Measurements from ENCODE around the gene POLR3H. TPM values are rescaled to one million over a fixed set of nuclear protein-coding genes. Genes with fewer than 3 reads are reported as not detected.
A peak's percentile ranks its signal among the peaks of the same experiment; 100 is the strongest.
"Not testable (repeated sequence)": the region's sequence is repeated elsewhere in the genome, so short reads cannot be mapped to it uniquely, and the experiment has no call there.

POLR3H gene
- total RNA-seq, 1 donor from 2014 or later = 18.1 TPM

GRCh38 chr22:41565403-41566054 lies 21.3 kb upstream of the POLR3H start:
- peak; percentile 48 for DNase-seq (ENCODE audit: extremely low read depth, low read depth, low spot score)

- no peak for DNase-seq (ENCODE audit: extremely low read depth, low read depth, low spot score)
Observed at GRCh38 chr22:41564563-41564962, 20.3 kb upstream of the POLR3H start.

DNA sequence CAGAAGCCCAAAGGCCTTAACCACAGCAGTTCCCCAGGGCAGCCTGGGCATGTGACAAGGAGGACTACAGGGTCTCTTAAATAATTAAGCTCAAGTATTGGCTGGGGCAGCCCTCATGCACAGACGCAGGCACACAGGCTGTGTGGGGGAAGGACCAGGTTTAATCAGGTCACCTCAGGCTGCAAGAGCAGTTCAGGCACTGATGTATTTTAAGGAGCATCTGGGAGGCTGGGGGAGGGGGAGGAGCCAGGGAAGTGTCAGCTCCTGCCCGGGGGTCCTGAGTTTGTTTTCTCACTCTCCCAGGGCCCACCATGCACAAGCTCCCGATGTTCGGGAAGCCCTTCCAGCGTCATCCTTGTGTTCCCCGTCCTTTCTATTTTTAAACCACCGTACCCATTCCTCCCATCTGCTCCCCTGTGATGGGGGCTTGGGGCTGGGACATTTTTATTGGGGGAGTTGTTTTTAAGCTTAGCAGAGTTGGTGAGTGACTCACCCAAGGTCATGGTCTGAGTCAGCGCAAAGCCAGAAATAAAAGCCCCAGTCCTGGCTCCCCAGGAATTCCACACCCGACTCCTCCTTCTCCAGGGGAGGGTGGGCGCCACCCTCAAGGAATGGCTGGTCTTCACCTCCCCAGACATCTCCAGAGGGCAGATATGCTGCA lies 18.9 kb upstream of the POLR3H start:
- no peak for DNase-seq (ENCODE audit: extremely low read depth, low read depth, low spot score)

- DNase-seq (ENCODE audit: extremely low read depth, low read depth, low spot score) = no peak
Observed at GRCh38 chr22:41562461-41562860, 18.2 kb upstream of the POLR3H start.

- no peak for DNase-seq (ENCODE audit: extremely low read depth, low read depth, low spot score)
Observed at GRCh38 chr22:41561788-41562187, 17.5 kb upstream of the POLR3H start.

- no peak for DNase-seq (ENCODE audit: extremely low read depth, low read depth, low spot score)
Observed at GRCh38 chr22:41561335-41561734, 17.1 kb upstream of the POLR3H start.

DNA sequence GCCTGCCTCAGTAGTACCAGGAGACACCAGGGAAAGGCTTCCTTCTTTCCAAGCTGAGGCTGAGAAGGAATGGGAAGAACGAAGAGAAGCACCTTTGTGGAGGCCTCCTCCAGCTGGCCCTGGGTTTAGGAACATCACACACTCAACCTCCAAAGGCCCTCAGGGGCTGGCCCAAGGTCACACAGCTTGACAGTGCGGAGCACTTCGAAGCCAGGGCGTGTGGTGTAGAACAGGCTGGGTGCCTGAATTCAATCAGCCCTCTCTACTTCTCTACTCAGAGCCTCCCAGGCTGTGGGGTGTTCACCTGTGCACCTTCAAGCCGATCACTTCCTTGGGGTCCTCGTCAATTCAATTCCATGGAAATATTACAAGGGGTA lies 15.8 kb upstream of the POLR3H start:
- DNase-seq (ENCODE audit: extremely low read depth, low read depth, low spot score) = no peak

DNA sequence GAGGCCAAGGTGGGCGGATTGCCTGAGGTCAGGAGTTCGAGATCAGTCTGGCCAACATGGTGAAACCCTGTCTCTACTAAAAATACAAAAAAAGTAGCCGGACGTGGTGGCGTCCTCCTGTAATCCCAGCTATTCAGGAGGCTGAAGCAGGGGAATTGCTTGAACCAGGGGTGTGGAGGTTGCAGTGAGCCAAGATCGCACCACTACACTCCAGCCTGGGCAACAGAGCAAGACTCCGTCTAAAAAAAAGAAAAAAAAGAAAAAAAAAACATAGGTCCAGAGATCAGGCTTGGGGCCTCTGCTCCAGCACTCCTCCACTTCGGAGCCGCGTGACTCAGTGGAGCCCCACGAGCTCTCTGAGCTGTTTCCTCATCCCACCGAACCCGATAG lies 14.0 kb upstream of the POLR3H start:
- DNase-seq (ENCODE audit: extremely low read depth, low read depth, low spot score) = not testable (repeated sequence)

DNA sequence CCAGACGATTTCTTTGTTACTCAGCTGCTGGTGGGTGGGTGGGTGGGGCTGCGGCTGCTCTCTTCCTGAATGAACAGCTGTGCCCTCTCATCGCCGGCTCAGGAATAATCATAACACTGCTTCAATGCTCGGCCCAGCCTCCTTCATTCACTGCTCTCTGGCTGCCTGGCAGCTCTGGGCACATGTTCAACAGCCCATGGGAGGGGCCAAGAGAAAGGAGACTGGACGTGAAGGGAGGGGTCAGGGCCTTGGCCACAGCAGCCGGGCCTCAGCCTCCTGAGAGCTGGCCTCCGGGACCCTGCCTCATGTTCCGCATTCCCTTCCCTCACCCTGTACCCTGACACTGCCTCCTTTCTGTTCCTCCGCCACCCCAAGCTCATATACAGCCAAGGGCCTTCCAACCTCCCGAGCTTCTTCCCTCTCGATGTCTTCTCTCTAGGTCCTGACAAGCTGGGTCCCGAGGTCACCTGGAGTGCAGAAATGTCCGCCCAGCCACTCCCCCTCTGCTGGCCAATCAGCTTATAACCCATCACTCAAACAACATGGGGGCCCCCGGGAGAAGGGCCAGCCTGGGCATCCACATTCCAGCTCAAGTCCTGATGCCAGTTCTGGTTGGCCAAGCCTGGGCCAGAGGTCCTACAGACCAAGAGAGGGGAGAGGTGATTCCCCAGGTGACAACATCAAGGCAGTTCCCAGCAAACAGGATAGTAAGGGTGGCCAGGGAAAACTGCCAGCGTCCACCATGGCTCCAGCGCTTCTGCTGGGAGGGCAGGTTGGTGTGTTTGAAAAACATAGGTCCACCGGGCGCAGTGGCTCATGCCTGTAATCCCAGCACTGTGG lies 13.4 kb upstream of the POLR3H start:
- DNase-seq (ENCODE audit: extremely low read depth, low read depth, low spot score) = no peak

GRCh38 chr22:41556561-41556960 lies 12.3 kb upstream of the POLR3H start:
- no peak for DNase-seq (ENCODE audit: extremely low read depth, low read depth, low spot score)

DNA sequence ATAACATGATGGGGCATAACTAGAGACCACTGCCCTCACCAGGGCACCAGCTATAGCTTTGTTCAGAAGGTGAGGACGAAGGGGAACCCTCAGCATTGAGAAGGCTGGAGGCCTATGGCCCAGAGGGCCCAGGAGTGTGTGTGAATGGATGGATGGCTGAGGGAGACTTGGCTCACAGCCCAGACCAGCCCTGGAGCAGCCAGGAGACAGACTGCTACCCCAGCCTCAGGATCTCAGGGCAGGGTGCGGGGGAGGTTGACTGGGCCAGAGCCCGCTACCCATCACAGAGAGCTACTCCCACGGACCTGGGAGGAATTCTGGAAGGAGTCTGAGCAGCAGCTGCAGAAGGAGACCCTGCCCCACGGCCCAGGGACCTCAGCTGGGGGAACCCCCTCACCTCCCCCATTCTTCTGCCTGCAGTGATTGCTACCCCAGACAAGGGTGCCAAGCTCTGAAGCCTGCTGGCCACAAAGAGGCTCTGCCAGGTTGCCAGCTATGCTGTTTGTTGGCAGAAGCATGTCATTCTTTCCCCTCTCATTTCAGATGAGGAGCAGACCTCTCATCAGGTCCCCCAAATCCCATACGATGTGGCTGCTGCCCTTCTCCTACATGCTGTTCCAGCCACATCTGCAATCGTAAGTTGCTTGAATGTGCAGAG lies 11.2 kb upstream of the POLR3H start:
- no peak for DNase-seq (ENCODE audit: extremely low read depth, low read depth, low spot score)

- DNase-seq (ENCODE audit: extremely low read depth, low read depth, low spot score) = no peak
Observed at GRCh38 chr22:41551877-41552582, 7.8 kb upstream of the POLR3H start.

DNA sequence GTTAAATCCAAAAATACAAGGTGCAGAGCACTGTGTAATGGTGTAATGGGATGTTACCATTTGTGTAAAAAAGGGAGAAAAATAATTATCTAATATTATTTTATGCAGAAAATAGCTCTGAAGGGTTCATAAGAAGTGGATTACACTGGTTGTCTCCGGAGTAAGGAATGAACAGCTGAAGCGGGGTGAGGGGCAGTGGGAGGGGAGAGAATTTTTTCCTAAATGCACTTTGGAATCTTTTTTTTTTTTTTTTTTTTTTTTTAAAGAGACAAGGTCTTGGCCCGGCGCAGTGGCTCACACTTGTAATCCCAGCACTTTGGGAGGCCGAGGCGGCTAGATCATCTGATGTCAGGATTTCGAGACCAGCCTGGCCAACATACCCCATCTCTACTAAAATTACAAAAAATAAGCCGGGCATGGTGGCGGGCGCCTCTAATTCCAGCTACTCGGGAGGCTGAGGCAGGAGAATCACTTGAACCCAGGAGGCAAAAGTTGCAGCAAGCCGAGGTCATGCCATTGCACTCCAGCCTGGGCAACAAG lies 6.8 kb upstream of the POLR3H start:
- no peak for DNase-seq (ENCODE audit: extremely low read depth, low read depth, low spot score)

DNA sequence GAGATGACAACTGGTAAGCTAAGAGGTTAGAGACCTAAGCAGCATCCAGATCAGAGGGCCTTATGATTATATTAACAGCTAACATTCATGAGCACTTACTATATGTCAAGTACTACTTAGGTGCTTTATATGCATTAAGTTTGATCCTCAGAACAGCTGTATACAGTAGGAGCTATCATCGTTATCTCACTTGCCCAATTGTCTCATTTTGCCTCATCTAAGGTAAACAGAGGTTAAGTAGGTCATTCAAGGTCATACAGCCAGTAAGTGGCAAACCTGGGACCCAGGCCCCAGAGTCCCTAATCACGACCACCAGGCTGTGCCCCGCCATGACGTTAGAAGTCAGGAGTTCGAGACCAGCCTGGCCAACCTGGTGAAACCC lies 4.6 kb upstream of the POLR3H start:
- DNase-seq (ENCODE audit: extremely low read depth, low read depth, low spot score) = no peak

- DNase-seq (ENCODE audit: extremely low read depth, low read depth, low spot score) = no peak
Observed at GRCh38 chr22:41544671-41545476, 604 bp upstream of the POLR3H start.

DNA sequence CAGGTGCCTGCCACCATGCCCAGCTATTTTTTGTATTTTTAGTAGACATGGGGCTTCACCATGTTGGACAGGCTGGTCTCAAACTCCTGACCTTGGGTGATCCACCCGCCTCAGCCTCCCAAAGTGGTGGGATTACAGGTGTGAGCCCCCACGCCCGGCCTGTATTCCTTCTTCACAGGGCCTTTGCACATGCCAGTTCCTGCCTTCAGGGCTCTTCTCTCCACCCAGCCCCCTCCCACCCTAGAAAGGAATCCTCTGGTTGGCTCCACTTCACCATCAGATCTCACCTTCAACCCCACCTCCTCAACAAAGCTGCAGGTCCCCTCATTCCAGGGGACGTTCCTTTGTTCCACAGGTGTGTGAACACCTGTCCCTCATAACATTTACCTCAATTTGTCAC lies 2.0 kb downstream of the POLR3H start:
- no peak for DNase-seq (ENCODE audit: extremely low read depth, low read depth, low spot score)

DNA sequence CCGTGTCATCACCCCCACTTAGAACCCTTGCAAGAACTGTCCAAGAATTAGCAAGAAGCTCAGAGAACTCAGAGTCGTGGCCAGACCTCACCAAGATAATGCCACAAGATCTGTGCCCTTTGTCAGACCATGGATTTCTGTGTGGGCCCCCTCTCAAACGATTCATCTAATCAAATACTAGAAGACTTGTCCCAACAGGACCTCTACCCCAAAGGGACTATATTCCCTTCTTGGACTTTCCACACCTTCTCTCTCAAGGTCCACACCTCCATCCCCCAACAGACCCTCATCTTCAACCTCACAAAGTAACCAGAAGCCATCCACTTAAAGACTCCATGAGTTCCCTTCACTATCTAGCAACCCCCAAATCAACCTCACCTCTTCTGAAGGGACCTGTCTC lies 2.8 kb downstream of the POLR3H start:
- no peak for DNase-seq (ENCODE audit: extremely low read depth, low read depth, low spot score)

DNA sequence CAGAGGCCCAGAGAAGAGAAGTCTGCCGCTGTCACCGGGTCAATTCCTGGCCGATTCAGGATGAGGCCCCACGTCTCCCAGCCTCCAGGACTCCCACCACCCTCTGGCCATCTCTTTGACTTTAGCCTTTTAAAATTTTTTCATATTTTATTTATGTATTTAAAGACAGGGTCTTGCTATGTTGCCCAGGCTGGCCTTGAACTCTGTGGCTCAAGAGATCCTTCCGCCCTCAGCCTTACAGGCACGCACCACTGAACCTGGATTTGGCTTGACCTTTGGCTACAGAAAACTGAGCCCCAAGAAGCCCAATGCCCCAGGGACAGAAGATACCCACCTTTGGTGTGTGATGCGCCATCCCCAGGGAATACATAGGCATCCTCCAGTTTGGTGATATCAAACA lies 3.9 kb downstream of the POLR3H start:
- no peak for DNase-seq (ENCODE audit: extremely low read depth, low read depth, low spot score)

DNA sequence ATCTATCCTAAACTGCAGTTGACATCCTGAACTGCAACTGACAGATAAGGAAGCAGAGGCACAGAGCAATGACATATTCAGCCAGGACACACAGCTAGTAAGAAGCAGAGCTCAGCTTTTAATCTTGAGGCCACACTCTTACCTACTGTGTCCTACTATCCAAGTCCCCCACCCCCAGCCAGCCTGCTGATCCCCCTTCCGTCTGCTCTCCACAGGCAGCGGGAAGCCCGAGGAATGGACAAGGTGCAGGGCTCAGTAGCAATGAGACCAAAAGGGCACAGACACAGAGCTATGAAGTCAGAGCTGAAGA lies 4.3 kb downstream of the POLR3H start:
- DNase-seq (ENCODE audit: extremely low read depth, low read depth, low spot score) = no peak
